GM18520 (cell line): ENCODE data around the gene GASK1A.
"Not testable (repeated sequence)": the region's sequence is repeated elsewhere in the genome, so short reads cannot be mapped to it uniquely, and the experiment has no call there.

Experiments used
- ATAC-seq: cut with Tn5 transposase; IDR thresholded peaks from one replicate; pipeline ENCODE4 v1.9.1; 2021; ENCODE audit not compliant: unreplicated experiment

Gene GASK1A

DNA sequence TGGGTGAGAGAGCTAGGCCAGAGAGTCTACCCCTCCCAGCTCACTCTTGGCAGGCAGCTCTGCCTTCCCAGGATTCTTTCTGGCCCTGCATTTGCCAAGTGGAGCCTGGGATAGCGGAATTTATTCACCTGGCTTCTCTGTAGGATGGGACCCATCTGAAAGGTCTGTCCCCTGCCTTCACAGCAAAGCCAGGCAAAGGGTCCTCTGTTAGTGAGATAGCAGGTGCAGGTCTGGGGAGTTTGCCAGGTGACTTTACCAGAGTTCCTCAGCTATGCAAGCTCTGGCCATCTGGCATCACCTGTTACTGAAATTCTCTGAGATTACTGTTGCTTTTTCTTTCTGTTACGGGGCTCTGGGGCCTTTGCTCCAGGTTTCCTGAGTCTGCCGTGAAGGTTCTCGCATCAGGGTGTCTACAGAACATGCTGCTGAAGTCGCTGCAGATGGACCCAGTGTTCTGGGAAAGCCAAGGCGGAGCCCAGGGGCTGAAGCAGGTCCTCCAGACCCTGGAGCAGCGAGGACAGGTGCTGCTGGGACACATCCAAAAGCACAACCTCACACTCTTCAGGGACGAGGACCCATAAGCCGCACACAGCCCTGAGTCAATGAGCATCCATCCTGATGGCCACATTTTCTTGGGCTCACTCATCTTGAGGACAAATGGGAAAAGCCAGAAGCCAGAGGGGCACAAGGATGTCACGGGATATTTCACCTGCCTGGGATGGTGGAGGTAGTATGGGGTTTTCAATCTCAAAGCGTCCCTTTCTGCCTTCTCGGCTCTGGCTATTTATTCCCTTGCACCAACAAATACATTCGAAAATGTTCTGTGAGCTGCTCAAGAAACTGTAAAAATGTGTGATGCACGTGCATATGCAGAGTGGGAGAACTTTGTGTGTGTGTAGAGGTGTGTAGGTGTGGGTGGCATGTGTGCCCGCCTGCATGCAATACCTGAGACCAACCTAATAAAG is 77.0 kb downstream of the GASK1A start:
- no peak for ATAC-seq

DNA sequence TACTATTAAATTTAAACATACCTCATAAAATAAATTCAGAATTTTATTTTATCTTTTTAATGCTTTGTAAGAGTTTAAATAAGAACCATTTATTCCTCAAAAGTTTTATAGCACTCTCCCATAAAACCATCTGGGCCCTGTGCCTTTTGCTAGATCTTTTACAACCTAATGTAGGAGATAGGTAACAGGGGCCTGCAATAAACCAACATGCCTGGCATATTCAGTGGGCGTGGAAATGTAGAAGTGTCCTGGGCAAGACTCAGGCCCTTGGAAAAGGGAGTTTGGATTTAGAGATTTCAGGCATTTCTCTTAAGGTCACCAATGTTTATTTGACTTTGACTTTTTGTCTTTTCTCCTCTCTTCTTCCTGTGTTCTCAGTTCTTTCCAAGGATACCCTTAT is 80.3 kb downstream of the GASK1A start:
- ATAC-seq = no peak

DNA sequence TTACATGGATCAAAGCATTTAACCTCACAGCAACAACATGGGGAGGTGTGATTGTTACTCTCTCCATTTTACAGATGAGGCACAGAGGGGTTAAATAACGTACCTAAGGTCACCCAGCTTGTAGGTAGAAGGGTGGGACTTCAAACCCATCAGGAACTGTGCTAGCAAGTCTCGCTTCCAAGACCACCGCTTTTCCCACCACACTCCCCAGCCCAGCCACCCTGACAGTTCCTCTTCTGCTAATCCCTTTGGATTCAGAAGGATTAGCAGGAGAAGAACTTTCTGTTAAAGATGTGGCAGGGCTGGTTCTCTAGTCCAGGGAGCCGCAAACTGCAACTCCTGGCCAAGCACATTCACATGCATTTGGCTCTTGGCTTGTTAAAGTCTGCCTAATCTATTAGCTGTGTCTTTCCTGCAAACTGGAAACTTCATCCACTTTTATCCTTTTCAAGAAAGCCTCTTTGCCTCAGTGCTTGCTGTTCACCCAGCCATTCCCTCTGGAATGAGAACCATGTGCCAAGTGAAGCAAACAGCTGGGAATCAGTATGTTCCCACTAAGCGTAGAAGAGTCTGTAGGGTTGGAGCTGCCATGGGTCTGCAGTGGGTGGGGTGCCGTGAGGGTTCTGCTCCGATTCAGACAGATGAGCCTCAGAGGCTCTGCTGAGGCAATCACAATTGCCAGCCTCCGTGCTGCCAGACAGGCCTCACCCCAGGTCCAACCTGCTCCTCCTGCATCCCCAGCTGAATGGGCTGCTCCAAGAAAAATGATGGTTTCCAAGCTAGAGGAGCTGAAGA is 82.2 kb downstream of the GASK1A start:
- ATAC-seq = no peak

DNA sequence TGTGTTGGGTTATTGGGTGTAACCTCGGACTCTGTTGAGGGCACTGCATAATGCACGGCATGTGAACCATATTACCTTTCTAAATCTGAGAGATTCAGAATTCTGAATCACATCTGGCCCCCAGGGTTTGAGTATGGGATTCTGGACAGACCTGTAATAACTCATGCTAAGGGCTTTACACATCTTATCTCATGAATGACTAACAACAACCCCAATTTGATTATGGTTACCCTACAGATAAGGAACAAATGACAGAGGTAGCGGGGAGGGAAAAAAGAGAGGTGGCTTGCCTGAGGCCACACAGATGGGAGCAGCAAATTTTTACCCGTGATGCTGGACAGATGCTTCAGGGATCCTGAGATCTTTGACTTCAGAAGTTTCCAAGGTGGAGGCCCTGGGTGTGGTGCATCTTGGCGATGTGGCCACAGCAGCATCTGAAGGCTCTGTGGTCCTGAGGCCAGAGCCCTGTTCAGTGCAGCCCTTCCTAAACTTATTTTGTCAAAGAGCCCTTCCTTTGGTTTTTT is 83.0 kb downstream of the GASK1A start:
- ATAC-seq = no peak

DNA sequence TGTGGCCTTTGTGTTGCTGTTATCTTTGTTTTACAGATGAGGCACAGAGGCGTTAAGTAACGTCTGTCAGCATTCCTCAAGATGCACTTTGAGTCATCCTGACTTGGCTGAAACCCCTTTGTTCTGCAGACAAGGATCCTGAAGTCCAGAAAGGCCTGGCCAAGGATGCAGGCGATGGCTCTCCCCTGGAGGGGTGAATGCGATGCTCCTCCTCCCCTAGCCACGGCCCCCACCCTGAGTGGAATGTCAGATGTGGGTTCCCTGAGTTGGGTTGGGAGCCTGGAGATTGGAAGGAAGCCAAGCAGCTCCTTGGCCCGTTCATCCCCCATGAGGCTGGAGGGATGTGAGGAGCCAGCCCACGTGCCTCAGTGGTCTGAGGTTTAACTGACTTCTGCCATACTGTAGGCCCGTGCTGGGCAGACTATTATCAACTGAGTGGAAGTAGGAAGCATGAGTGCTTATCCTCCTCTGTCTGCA is 83.5 kb downstream of the GASK1A start:
- no peak for ATAC-seq

DNA sequence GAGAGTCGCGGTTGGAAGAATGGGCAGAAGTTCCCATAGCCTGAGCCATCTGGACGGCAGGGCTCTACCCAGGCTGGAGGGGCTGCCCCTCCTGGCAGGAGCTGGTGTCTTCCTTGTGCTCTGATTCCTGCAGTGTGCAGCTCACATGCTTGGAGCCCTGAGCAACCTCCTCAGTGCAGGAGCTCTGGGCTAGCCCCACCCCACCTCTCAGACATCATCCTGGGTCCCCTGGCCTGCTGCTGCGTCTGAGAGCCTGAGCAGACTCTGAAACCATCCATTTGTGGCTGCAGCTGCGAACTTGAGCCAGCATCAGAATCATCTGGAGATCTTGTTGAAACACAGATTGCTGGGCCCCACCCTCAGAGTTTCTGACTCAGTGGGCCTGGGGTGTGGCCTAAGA is 84.0 kb downstream of the GASK1A start:
- ATAC-seq = no peak

DNA sequence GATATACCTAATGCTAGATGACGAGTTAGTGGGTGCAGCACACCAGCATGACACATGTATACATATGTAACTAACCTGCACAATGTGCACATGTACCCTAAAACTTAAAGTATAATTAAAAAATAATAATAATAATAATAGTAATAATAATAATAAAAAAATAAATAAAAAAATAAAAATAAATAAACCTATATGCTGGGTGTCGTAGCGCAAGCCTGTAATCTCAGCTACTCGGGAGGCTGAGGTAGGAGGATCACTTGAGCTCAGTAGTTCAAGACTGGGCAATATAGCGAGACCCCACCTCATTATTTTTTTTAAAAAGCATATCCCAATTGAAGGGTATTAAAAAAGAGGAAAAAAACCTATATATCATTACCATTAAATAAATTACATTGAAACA is 91.6 kb downstream of the GASK1A start:
- not testable (repeated sequence) for ATAC-seq

DNA sequence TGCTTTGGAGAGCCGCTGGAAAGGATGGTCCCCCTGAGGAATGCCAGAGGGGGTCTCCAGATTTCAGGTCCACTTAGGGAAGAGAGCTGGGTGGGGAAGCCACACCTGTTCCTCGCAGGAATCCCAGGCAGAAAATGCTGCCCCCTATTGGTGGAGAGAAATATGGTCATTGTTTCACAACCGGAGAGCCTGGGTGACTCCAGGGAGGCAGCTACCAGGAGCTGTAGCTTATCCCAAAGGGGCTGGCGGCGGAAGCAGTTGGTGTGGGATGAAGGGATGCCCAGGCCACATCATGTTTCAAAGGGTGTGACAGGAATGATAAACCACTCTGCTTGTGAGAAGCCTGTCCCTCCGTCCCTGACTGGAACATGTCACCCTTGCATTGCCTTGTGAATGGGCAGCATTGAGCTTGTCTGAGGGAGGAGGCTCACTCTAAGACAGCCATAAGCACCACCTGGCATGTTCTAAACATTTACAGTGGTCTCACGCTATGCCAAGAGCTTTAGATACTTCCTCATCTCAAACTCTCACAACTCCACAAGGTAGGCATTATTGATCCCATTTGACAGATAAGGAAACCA is 92.3 kb downstream of the GASK1A start:
- no peak for ATAC-seq

DNA sequence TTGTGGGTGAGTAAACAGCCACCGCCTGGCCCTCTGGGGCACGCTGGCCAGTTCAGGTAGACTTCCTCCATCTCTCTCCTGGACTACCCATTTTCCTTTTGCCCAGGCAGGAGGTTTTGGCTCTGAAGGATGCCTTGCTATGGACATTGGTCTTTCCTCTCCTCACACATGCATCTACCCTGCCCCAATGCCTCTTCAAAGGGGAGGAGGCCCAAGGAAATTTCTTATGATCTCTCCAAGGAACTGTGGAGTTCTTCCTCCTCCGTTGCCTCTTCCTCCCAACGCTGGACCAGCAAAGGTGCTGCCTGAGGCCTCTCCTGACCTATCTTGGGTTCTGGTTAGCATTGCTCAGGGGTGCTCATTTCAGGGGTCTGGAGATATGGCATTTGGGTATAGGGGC is 93.2 kb downstream of the GASK1A start:
- ATAC-seq = no peak

DNA sequence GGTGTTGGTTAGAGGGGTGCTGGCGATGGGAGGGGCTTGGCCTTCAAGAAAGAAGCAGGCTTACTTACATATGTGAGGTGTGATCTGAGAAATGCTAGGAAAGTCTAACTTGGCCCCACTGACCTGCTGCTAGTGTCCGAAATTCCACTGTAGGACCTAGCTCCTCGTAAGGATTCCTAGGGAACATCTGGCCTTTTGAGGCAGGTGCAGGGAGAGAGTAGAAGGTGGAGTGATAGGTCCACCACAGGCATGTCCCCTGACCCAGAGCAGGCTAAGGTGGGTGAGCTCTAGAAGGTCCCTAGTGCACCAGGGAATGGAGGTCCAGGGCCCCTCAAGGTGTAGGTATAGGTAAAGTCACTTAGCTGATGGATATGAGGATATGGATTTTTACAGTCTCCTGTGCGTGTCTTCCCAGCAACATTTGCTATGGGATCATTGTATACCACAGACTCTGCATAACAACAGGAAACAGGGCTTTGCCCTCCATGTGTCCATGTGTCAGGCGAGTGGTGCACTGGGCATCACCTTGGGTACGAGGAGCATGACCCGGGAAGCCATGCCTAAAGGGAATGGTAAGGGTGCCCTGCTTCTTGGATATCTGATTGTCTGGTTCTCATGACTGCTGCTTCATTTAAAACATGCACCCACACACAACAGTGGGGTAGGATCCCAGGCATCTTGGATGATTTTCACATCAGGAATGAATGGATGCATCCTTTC is 94.2 kb downstream of the GASK1A start:
- no peak for ATAC-seq

DNA sequence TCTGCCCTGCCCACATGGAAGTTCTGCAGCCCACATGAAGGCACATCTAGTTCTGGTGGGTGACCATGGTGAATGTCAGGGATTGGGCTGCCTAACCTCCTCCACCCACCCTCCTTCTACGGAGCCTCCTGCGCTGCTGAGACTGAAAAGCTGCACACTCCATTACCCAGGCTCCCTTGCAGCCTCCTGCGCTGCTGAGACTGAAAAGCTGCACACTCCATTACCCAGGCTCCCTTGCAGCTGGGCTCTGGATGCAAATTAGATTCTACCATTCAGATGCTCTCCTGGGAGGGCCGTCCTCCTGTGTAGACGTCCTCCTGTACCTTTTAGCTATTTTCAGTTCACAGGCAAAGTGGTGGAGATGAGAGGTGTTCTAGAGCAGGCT is 94.7 kb downstream of the GASK1A start:
- ATAC-seq = no peak

DNA sequence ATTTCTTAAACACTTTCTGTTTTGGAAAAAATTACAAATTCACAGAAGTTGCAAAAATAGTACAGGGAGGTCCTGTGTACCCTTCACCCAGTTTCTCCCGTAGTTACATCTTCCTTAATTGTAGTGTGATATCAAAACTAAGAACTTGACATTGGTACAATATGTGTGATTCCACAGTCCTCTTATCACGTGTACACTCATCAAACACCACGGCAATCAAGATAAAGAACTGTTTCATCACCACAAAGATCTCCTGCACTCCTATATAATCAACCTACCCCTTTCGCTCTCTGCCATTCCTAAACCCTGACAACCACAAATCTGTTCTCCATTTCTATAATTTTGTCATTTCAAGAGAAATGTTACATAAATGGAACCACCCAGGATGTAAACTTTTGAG is 95.4 kb downstream of the GASK1A start:
- ATAC-seq = no peak

DNA sequence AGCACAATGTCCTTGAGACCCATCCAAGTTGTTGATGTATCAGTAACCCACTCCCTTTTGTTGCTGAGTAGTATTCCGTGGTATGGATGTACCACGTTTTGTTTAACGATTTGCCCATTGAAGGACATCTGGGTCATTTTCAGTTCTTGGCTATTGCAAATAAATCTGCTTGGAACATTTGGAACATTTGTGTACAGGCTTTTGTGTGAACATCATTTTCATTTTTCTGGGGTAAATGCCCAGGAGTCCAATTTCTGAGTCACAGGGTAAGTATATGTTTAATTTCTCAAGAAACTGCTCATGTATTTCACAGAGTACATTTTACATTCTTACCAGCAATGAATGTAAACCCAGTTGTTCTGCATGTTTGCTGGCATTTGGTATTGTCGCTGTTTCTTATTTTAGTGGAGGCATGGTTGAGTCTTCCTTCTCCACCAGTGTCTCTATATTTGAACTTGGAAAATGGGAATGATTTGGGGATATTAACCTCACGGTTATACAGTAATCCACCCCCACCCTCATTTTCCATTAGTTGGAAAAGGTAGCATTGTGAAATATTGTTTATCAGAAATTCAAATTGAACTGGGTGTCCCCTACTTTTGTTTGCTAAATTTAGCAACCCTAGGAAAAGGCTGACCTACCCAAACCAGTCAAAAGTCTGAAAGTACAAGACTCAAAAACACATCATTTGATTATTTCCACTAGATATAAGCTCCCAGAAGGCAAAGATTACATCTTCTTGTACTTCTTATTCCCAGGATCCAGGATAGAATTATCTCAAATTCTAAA is 96.0 kb downstream of the GASK1A start:
- ATAC-seq = no peak

DNA sequence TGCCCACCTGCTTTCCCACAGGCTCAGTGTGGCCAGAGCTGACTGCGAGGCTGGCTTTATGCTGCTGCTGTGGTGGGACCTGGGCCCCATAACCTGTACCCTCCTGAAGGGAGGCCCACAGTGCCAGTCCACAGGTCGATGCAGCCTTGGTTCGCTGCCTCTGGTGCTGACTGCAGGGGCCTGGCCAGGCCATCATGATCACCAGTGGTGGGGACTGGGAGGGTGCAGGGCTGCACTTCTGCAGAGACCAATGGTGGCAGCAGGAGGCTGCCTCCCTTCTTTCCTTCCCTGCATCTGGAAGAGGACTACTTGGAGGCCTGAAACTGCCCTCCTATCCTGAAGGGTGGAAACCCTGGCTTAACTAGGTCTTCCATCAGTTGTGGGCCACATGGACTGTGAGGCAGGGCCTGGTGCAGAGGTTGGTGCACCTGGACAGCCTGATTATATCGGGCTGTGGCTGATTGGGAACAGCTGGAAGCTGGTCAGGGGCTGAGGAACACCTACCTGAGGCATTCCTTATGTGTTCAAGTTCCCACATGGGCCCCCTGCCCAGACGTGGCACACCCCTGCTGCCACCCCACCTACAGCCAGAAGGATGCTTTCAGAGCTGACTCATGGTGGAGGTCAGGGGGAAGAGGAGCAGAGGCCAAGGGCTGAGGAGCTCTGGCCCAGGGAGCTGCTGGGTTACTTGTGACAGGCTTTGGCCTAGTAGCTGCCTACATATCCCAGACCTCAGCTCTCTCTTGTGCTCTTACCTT is 97.0 kb downstream of the GASK1A start:
- ATAC-seq = no peak

DNA sequence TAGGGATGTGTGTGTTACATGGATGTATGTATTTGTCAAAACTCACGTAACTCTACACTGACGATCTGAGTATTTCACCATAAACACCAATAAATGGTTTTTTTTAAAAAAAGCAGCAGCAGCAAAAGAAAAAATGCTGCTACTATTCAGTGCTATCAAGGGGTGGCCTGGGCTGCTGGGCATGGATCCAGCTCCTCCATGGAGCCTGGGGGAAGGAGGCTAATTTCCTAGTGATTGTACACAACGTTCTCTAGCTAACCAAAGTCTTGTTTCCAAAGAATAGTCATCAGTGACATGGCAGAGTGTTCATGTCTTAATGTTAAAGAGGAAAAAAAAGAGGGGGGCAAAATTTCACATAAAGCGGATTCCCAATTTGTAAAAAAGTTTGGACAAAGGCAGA is 97.7 kb downstream of the GASK1A start:
- no peak for ATAC-seq

DNA sequence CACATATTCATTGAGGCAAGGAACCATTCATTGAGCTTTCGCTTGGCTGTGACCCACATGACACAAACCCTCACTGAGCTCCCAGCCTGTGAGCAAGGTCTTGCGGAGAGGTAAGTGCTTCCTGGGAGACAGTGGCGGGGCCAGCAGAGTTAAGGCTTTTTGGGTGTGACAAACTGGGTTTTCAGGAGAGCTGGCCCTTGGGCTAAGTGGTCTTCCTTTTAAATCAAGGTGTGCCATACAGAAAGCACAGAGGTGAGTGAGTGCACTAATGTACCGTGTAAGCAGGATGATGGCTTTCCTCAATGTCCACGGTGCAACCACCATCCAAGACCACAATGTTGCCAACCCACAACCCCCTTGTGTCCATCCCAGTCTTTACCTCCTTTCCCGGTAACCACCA is 98.2 kb downstream of the GASK1A start:
- ATAC-seq = no peak

DNA sequence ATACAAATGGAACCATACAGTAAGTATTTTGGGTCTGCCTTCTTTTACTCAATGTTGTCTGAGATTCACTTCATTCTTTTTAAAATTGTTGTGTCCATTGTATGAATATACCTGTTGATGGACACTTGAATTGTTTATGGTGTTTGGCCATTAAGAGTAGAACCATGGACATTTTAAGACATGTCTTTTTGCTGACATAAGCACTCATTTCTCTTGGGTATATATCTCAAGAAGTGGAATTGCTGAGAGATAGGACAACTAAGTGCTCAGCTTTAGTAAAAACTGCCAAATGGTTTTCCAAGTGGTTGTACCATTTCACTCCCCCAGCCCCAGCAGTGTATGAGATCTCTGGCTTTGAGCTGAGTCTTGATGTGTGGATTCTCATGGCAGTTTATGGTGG is 98.6 kb downstream of the GASK1A start:
- no peak for ATAC-seq

DNA sequence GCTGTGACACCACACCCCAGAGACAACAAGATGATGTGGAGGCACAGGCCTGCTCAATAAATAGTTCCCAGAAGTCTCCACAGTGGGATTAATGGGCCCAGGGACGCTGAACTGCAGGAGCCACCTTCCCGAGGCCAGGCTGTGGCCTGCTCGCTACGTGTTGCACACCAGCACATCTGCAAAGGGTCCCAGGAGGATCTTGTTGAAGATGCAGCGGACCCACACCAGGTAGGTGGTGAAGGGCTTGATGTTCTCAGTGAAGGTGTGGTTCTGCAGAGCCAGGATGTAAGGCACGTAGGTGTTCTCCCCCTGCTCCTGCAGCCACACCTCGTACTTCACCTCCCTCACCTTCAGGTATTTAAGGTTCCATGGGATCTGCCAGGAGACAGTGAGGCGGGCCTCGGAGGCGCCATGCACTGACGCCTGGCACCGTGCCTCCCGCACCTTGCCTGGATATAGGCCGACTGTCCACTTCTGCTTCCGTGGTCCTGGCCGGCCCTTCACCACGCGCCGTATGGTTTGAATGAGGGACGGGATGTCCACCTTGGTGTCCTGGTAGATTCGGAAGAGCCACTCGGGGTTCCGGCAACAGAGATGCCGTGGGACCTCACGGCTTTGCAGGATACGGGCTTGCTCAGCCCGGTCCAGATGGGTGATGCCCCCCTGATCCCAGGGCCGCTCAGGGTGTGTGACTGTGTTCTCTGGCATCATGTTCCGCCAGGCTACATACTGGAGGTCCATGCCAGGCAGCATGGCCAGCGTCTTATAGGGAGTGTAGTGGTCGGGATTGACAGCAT is 100.6 kb downstream of the GASK1A start:
- ATAC-seq = no peak
